GM21381 (cell line): ENCODE results near the gene SSB.
A peak's percentile ranks its signal among the peaks of the same experiment; 100 is the strongest.
"Not testable (repeated sequence)": the region's sequence is repeated elsewhere in the genome, so short reads cannot be mapped to it uniquely, and the experiment has no call there.

Source experiments
- ATAC-seq: cut with Tn5 transposase; IDR thresholded peaks from one replicate; pipeline ENCODE4 v1.9.1; 2021; ENCODE audit warnings: mild to moderate bottlenecking, moderate library complexity; ENCODE audit not compliant: unreplicated experiment

The SSB gene

DNA sequence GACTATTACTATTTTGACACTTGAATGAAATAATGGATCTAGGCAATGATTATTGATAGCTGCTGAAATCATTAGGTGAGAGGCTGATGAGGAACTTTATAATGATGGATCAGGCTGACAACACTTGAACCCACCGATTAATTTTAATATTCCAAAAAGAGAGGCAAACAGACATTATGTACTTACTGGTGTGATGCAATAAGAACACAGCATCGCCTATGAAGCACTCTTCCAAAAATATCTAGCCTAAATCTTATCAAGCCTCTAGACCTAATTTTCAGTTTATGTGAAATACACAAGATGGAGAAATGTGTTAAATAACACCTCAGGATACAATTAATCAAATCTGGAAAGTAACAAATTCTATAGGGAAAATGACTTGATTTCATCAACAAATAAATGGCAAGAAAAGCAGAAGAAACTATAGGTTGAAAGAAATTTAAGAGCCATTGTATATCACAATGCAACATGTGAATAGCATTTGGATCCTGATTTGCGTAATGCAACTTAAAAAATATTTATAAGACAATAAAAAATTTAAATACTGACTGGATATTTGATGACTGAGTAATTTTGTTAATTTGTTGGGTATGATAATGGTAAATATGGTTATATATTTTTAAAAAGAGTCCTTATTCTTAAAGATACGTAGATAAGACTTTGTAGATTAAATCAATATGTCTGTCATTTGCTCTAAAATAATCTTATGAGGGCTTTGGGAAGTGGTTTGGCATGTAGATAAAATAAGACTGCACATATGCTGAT is 17.2 kb upstream of the SSB start:
- no peak for ATAC-seq

DNA sequence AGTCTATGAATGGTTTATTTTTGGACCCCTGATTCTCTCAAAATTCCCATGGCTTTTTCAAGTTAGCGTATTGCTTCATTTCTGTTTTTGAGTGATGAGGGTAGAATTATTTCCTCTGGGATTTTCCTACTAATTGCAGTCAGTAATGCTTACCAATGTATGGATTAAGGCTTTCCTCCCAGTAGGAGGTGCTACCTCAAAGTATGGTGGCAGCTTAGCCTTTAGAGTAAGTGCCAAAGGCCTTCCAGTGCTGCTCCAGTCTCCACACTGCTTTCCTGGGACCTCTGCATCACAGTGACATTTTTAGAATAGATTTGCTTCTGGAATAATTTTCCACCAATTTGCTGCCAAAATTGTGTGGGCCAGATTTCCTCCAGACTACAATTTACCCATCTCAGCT is 16.2 kb upstream of the SSB start:
- ATAC-seq: no peak

DNA sequence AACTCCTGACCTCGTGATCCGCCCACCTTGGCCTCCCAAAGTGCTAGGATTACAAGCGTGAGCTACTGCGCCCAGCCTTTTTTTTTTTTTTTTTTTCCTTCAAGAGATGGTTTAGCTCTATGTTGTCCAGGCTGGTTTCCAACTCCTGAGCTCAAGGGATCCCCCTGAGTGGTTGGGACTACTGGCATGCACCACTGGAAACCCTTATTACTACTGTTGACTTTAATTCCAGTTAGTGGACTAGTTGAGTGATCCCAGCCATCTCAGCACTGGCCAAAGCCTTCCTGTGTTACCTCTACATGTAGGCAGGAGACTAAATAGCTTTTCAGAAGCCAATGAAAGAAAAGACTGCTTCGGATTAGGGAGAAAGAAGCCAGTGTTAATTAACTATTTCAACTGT is 8.1 kb upstream of the SSB start:
- ATAC-seq: no peak

DNA sequence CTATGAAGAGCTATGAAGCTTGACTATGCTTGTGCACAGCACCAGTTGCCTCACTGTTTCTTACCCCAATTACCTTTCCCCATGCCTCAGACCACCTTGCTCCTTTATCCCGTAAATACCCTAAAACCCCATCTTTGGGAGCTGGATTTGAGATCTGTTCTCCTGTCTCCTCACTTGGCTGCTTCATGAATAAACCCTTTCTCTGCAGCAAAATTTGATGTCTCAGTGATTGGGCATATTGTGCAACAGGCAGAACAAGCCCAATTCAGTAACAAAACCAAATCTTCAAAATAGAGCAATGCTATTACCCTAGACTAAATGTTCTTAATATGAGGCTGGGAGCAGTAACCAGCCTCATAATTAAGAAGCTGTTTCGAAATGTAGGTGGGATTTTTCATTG is 3.5 kb upstream of the SSB start:
- ATAC-seq: no peak

DNA sequence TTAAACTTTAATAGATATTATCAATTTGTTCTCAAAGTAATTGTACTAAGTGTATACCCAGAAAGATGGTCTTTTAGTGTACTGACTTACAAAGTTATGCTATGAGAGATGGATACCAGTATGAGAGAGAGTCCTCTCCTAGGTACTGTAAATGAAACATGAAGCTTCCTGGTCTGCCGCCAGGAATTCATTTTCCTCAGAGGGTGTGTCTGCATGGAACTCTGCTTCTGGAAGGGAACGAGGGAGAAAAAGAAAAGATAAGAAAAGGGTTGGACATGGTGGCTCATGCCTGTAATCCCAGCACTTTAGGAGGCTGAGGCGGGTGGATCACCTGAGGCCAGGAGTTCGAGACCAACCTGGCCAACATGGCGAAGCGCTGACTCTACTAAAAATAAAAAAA is 2.2 kb upstream of the SSB start:
- no peak for ATAC-seq

DNA sequence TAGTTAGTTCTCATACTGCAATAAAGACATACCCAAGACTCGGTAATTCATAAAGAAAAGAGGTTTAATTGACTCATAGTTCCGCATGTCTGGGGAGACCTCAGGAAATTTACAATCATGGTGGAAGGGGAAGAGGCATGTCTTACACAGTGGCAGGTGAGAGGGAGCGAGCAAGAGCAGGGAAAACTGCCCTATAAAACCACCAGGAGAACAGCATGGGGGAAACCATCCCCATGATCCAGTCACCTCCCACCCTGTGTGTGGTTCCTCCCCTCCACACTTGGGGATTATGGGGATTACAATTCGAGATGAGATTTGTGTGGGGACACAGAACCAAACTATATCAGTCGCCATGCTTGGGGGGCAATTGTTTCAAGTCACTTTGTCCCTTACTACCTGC is 1.1 kb upstream of the SSB start:
- no peak for ATAC-seq

DNA sequence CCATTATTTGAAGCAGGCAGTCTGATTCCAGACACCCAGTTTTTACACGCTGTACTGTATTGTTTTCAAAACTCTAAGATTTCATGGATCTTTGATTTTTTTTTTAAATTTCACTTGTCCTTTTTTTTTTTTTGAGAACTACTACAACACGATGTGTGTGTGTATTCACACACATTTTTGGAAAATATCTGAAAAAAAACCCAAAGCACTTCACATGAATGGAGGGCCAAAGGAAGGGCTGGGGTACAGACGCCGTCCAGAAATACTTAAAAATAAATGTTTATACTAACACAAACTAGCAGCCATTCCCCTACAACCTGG is 314 bp upstream of the SSB start:
- ATAC-seq: no peak

DNA sequence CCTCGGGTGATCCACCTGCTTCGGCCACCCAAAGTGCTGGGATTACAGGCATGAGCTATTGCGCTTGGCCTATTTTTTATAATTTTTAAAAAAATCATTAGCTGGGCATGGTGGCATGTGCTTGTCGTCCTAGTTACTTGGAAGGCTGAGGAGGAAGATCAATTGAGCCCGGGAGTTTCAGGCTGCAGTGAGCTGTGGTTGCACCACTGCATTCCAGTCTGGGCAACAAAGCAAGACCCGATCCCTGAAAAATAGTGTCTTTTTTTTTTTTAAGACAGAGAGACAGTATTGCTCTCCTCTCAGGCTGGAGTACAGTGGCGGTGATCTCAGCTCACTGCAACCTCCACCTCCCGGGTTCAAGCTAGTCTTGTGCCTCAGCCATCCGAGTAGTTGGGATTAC is 4.8 kb downstream of the SSB start:
- ATAC-seq: no peak

DNA sequence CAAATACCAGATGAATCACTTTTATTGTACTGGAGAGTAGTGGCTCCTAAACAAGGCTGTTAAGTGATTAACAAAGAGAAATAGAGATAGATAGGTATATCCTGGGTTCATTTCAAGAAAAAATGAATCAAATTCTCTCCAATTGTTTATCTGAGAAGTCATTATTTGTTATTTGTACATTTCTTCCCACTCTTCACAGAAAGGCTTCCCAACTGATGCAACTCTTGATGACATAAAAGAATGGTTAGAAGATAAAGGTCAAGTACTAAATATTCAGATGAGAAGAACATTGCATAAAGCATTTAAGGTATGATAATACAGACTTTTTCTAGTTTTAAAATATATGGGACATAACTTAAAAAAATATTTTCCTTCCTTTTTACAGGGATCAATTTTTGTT is 7.9 kb downstream of the SSB start:
- ATAC-seq: no peak

DNA sequence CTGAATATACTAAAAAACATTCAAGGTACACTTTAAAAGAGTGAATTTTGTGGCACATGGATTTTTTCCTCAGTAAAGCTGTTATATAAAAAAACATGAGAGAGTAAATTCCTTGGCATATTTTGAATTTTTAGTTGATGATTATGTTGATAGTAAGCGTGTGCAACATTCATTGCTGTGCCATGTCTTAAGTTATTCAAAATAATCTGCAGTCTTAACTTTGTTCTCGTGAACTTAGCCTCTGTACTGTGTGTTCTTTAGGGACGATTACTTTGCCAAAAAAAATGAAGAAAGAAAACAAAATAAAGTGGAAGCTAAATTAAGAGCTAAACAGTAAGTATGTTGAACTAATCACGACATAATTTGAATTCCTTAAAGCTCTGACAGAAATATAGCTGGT is 9.6 kb downstream of the SSB start:
- ATAC-seq: no peak

DNA sequence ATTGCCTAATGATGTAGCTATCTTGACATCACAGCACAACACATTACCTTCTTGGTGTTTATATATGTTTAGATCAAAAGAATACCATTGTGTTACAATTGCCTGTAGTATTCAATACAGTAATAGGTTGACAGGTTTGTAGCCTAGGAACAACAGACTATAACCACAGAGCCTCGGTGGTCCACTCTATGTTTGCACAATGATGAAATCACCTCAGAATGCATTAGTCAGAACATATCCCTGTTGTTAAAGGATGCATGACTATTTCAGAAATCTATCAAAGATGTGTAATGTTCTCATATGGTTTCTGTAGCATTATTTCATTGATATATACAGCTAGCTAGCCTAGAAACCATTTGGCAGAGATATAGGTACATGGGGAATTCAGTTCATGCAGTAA is 17.2 kb downstream of the SSB start:
- no peak for ATAC-seq

DNA sequence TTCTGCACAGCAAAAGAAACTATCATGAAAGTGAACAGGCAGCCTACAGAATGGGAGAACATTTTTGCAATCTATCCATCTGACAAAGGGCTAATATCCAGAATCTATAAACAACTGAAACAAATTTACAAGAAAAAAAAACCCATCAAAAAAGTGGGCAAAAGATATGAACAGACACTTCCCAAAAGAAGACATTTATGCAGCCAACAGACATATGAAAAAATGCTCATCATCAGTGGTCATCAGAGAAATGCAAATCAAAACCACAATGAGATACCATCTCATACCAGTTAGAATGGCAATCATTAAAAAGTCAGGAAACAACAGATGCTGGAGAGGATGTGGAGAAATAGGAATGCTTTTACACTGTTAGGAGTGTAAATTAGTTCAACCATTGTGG is 18.3 kb downstream of the SSB start:
- not testable (repeated sequence) for ATAC-seq

DNA sequence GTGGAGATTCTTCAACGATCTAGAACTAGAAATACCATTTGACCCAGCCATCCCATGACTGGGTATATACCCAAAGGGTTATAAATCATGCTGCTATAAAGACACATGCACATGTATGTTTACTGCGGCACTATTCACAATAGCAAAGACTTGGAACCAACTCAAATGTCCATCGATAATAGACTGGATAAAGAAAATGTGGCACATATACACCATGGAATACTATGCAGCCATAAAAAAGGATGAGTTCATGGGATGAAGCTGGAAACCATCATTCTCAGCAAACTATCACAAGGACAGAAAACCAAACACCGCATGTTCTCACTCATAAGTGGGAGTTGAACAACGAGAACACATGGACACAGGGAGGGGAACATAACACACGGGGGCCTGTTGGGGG is 18.7 kb downstream of the SSB start:
- ATAC-seq: not testable (repeated sequence)

DNA sequence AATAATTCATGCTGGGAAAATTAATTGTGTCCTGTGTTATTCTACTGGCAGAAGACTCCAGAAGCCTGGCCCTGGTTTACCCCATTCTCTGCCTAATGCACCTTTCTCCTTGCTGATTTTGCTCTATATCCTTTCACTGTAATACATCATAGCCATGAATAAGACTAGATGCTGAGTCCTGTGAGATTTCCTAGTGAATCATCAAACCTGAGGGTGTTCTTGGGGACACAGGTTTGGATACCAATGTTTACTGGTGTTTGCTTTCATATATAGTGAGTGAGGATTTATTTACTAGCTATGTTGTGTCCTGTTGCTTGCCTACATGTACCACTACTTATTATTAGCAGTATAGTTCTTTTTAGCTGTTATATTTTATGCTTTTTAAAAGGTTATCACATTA is 19.6 kb downstream of the SSB start:
- no peak for ATAC-seq

DNA sequence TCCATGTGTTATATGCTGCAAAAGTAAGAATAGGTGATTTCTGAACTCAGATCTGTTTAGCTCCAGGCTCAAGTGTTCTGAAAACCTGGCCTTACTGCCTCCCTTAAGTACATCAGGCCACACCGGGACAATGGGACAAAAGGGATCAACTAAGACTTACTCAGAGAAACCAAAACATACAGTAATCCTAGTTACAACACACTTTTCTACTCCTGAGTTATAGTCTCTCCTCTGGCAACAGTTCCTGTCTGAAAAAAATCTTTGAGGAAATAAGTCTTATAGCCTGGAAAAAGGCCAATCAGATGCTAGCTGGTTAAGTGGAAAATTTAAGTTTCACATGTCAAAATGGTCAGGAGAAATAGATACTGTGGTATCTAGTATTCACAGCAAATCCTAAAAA is 20.4 kb downstream of the SSB start:
- no peak for ATAC-seq

DNA sequence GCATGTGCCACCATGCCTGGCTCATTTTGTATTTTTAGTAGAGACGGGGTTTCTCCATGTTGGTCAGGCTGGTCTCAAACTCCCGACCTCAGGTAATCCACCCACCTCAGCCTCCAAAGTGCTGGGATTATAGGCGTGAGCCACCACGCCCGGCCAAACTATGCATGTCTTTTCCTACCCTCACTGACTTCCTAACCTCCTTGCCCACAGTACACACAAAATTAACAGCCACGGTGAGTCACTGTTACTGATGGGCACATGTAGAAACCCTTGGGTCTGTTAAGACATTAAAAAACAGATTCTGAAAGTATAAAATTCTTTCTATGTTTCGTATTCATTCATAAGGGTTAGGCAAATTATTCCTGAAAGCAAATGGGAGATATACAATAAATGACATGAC is 21.4 kb downstream of the SSB start:
- ATAC-seq: not testable (repeated sequence)

DNA sequence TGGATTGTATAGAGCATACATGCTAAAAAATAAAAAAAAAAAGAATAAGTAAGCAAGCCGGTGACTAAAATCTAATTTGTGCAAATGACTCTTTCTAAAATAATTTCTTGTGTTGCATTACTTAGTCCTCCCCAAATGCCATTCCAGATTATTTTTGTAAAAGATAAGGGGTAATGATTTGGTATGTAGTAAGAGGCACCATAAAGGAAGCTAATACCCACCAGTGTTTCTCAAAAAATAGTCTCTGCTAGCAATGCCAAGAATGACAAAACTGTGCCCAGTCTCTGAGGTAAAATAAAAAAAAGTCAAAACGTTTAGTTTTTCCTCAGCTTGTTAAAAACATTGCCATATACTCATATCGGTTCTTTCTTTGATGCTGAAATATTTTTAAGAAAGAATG is 23.4 kb downstream of the SSB start:
- ATAC-seq: no peak

DNA sequence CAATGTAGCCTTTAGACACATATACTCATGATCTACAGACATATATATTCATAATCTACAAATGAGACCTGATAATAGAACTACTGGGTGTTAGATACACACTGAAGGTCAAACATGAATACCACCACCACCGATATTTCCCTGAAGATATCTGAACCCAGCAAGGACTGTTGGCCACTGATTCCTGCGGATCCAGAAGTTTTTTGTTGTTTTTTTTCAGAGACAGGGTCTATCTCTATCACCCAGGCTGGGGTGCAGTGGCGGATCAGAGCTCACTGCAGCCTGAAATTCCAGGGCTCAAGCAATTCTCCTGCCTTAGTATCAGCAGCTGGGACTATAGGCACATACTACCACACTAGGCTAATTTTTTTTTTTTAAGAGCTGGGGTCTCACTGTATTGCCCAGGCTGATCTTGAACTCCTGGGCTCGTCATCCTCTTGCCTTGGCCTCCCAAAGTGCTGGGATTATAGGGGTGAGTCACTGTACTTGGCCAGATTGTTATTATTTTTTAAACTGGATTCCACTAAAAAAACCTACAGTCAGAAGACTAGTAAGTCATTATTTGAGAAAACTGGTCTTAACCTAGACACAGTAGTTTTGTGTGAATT is 24.2 kb downstream of the SSB start:
- no peak for ATAC-seq

DNA sequence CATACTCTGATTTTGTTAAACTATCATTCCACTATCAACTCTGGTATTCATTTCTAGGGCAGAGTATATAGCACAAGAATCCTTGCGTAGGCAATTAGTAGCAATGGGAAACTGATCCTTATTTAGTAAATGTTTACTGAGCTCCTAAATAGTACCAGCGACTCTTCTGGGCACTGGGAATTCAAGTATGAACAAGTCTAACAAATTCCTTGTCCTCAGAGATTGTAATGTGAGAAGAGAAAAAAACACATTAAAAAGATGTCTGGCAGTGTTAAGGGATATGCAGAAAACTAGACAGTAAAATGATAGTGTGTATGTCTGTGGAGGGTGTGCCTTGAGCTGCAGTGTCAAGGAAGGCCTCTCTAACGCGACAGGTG is 25.3 kb downstream of the SSB start:
- no peak for ATAC-seq

DNA sequence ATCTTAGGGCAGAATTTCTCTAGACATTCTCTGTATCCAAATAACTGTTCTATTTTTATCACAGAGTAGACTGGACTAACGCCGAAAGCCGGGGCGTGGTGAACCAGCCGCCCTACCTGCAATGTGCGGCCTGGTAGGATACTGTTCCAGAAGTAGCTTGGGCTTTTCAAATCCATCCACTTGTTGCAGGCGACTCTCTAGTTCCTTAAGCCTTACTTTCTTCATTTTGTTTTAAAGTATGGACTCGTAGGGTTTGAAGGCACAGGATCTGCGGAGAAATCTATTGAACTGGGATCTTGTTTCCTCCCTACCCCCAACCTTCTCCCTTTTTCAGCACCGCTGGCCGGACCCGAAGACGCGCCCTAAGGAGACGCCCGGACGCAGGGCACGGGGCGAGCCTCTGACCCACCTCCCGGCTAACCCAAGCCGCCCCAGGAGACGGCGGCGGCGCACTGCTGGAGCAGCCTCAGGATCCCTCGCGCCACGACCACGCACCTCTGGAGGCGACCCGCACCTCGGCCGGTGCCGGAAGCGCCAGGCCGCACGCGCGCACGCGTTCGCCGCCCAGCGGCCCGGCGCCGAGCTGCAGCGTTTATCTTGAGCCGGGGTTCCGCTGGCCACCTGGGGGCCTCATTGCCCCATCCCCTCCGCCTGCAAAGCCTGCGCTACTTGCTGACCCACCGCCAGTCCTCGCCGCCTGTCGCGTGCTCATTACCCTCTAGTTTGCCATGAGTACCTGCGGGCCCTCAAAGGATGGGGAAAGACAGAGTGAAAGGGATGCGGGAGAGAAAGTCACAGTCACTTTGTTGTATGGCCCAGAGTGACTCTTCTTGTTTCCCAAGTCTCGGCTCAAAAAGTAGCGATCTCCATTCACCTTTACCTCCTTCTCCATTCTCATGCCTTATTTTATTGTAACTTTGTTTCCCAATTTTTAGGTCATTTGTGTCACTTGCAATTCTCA is 26.0 kb downstream of the SSB start, which contains the start of gene METTL5:
Gene METTL5 (minus strand): TSS at position 533 of the 961 bp plus-strand sequence. CDS start 308 bp downstream, at position 225.
- peak; percentile 59 for ATAC-seq

DNA sequence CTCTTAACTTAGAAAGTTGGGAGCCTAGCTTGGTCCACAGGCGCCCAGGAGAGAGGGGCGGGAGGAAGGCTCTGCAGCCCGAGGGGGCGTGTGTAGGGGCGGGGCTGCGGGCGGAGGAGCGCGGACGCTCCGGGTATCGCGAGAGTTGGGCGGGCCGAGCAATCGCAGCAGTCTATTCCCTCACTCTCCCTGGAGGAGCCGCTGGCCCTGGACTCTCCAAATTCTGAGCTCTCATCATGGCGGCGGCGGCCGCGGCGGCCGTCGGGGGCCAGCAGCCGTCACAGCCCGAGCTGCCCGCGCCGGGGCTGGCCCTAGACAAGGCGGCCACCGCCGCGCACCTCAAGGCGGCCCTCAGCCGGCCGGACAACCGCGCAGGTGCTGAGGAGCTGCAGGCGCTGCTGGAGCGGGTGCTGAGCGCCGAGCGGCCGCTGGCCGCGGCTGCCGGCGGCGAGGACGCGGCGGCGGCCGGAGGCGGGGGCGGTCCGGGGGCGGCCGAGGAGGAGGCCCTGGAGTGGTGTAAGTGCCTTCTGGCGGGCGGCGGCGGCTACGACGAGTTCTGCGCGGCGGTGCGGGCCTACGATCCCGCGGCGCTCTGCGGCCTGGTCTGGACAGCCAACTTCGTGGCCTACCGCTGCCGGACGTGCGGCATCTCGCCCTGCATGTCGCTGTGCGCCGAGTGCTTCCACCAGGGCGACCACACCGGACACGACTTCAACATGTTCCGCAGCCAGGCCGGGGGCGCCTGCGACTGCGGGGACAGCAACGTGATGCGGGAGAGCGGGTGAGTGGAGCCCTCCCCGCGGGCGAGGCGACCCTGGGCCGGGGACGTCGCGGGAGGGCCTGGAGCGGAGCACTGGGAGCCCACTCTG is 28.8 kb downstream of the SSB start, which contains the start of gene UBR3:
Gene UBR3 (plus strand): TSS at position 183 of the 869 bp plus-strand sequence. CDS start 54 bp downstream, at position 237.
- peak; percentile 76 for ATAC-seq
